ENCODE measurements around the gene PBRM1. TPM values are rescaled to one million over a fixed set of nuclear protein-coding genes. Genes with fewer than 3 reads are reported as not detected.

Gene PBRM1
- total and polyA plus RNA-seq, 2 of the 13 experiments (the other 11 are each of a cell fraction or from before 2014, with no cell fraction given): 10.9 to 33.2 TPM

DNA sequence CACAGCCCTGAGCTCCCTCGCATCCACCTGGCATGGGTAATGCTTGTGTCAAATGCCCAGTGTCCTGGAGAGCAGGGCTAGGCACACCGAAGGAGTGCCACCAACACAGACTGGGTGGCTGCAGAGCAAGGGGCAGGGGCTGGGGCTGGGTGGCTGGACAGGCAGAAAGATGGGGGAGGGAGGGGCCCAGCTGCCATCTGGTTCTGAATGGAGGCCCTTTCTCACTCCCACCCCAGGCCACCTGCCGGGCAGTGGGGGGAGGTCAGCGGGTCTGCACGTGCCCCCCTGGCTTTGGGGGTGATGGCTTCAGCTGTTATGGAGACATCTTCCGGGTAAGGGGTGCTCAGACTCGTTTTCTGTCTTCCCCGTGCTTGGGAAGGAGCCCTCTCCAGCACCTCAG is 173.6 kb downstream of the PBRM1 start:
- H3K27me3 ChIP-seq (ENCODE audit: control insufficient read depth in 1 of 2, insufficient read depth in 2 of 2, low read length in 2 of 2): peaks cover 20 to 78% of the 10 kb centered on the region in 2 experiments
- no TSS peak for BruUV-seq (replicated peaks)
- in situ Hi-C loops (cut with HindIII; ENCODE audit: extremely low pct_ligation_motif_present, low pct_unique_long_range_greater_than_20kb) (no loop called here), intact Hi-C loops (cut with micrococcal nuclease; ENCODE audit: unreplicated experiment) (no loop called here)
- DNase-seq (ENCODE audit: low spot score) (no peak), ATAC-seq (no peak), FAIRE-seq (no peak)
- ChIA-PET CTCF (ENCODE audit: low intra/inter-chr PET ratio, low total read pairs) (no interaction called here), POLR2A (interaction anchor here (1.3 kb wide), 1 partner anchor 12 kb away, joined by 3 read pairs; no protein-coding TSS in a partner anchor)
- H4K20me1 ChIP-seq (ENCODE audit: insufficient read depth, low read length): no peaks in the 10 kb centered on the region
- no peaks in the 10 kb centered on the region for H3K79me2 ChIP-seq (ENCODE audit: insufficient read depth, low read length)
- H3K9me3 ChIP-seq (ENCODE audit: low read length): no peaks in the 10 kb centered on the region
- 25% methylated on average over 2 of the region's 8 CpGs for WGBS (ENCODE audit: low lambda C conversion rate)
- H2AFZ ChIP-seq (ENCODE audit: low read length): no peak overlapping the region
- H3K27ac ChIP-seq (ENCODE audit: extremely low read length, insufficient read depth, low read length): no peak overlapping the region
- no peak for TF ChIP-seq FOXK2 (IDR thresholded peaks at IDR 0.05)
- TF ChIP-seq ARID2 (CRISPR knock-in tag; IDR thresholded peaks at IDR 0.05; ENCODE audit: borderline replicate concordance): no peak
- TF ChIP-seq FOXK1 (CRISPR knock-in tag; IDR thresholded peaks at IDR 0.05; ENCODE audit: borderline replicate concordance, low read depth): no peak
- TF ChIP-seq ZSCAN29 (CRISPR knock-in tag; conservative IDR thresholded peaks at IDR 0.05): no peak
- TF ChIP-seq ZFP36L2 (CRISPR knock-in tag; IDR thresholded peaks at IDR 0.05): no peak
- no peak for TF ChIP-seq PAX8 (CRISPR knock-in tag; IDR thresholded peaks at IDR 0.05; ENCODE audit: borderline replicate concordance)
- TF ChIP-seq, protein P1, sequence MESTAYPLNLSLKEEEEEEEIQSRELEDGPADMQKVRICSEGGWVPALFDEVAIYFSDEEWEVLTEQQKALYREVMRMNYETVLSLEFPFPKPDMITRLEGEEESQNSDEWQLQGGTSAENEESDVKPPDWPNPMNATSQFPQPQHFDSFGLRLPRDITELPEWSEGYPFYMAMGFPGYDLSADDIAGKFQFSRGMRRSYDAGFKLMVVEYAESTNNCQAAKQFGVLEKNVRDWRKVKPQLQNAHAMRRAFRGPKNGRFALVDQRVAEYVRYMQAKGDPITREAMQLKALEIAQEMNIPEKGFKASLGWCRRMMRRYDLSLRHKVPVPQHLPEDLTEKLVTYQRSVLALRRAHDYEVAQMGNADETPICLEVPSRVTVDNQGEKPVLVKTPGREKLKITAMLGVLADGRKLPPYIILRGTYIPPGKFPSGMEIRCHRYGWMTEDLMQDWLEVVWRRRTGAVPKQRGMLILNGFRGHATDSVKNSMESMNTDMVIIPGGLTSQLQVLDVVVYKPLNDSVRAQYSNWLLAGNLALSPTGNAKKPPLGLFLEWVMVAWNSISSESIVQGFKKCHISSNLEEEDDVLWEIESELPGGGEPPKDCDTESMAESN (CRISPR knock-in tag; conservative IDR thresholded peaks at IDR 0.05): no peak
- no peak for TF ChIP-seq ZNF790 (CRISPR knock-in tag; IDR thresholded peaks at IDR 0.05; ENCODE audit: borderline replicate concordance)
- no peak for TF ChIP-seq FOSL2 (CRISPR knock-in tag; IDR thresholded peaks at IDR 0.05)
- TF ChIP-seq SNRNP70 (IDR thresholded peaks at IDR 0.05; ENCODE audit: low read depth, low read length): no peak
- H3K9ac ChIP-seq (ENCODE audit: insufficient read depth, low read depth, low read length): no peak overlapping the region
- H3K36me3 ChIP-seq (replicated peaks in 1 of 2; ENCODE audit: control insufficient read depth in 1 of 2, insufficient read depth in 2 of 2, low read length in 2 of 2): no peaks in the 10 kb centered on the region
- H3K4me1 ChIP-seq (ENCODE audit: insufficient read depth, low read length): peaks cover 21% of the 10 kb centered on the region
- peak overlapping the region; percentile 36; the same call in 1 of the 2 replicates for H3K4me2 ChIP-seq (ENCODE audit: low read depth, low read length)
- H3K4me3 ChIP-seq (replicated peaks in 1 of 3; ENCODE audit: insufficient read depth in 1 of 3, low read depth in 2 of 3, low read length in 3 of 3): no peak overlapping the region
